ENCODE data around the gene FBXL12.

FBXL12 gene

GRCh38 chr19:9768175-9769112 is 50.4 kb downstream of the FBXL12 start, which contains the start of gene ZNF846 (continued):
- TF ChIP-seq ZNF19 (tag by site-specific recombination; IDR thresholded peaks at IDR 0.05; ENCODE audit: low read depth) (no peak), KLF17 (tag by site-specific recombination; IDR thresholded peaks at IDR 0.05) (peak; percentile 57; the same call in 1 of the 2 replicates), ZNF626 (tag by site-specific recombination; IDR thresholded peaks at IDR 0.05) (no peak), ZNF501 (tag by site-specific recombination; IDR thresholded peaks at IDR 0.05) (no peak), ZBTB1 (tag by site-specific recombination; IDR thresholded peaks at IDR 0.05) (0 out of 2 replicates have a peak, but pooled peaks have one; percentile 14), KLF9 (tag by site-specific recombination; IDR thresholded peaks at IDR 0.05; ENCODE audit: low read depth) (peak; percentile 59), ZNF184 (tag by site-specific recombination; IDR thresholded peaks at IDR 0.05) (0 out of 2 replicates have a peak, but pooled peaks have one; percentile 16), ZNF202 (tag by site-specific recombination; IDR thresholded peaks at IDR 0.05; ENCODE audit: borderline replicate concordance) (no peak), GLI4 (tag by site-specific recombination; IDR thresholded peaks at IDR 0.05) (0 out of 2 replicates have a peak, but pooled peaks have one; percentile 51), REST (tag by site-specific recombination; IDR thresholded peaks at IDR 0.05) (peak; percentile 90), PATZ1 (tag by site-specific recombination; IDR thresholded peaks at IDR 0.05) (peak; percentile 81; the same call in 1 of the 2 replicates), AEBP2 (tag by site-specific recombination; IDR thresholded peaks at IDR 0.05; ENCODE audit: borderline replicate concordance) (no peak), ZNF785 (tag by site-specific recombination; IDR thresholded peaks at IDR 0.05) (no peak), KLF7 (tag by site-specific recombination; IDR thresholded peaks at IDR 0.05; ENCODE audit: borderline replicate concordance) (0 out of 2 replicates have a peak, but pooled peaks have one; percentile 54), KLF1 (tag by site-specific recombination; IDR thresholded peaks at IDR 0.05) (peak; percentile 39; the same call in 1 of the 2 replicates), PBX3 (CRISPR knock-in tag; IDR thresholded peaks at IDR 0.05) (peak; percentile 53; the same call in 1 of the 2 replicates), ZNF449 (tag by site-specific recombination; IDR thresholded peaks at IDR 0.05) (no peak), ZBTB6 (tag by site-specific recombination; IDR thresholded peaks at IDR 0.05) (peak; percentile 26; the same call in 1 of the 2 replicates), ZNF548 (tag by site-specific recombination; IDR thresholded peaks at IDR 0.05) (no peak), ZNF18 (tag by site-specific recombination; IDR thresholded peaks at IDR 0.05) (0 out of 2 replicates have a peak, but pooled peaks have one; percentile 27), ZNF221 (tag by site-specific recombination; IDR thresholded peaks at IDR 0.05; ENCODE audit: borderline replicate concordance) (no peak)
